HCT116 (cell line): ENCODE data around the gene RHBDD3.

ENCODE experiments used
- ATF3 ChIP-seq: IDR thresholded peaks from 2 replicates; pipeline ENCODE4 v1.6.1; 2012
- CTCF ChIP-seq, 3 experiments: fragments of 200-600 bp in 1 of 3; sonication (generic) in 1 of 3; IDR thresholded peaks in 2 of 3; conservative IDR thresholded peaks in 1 of 3; 2 replicates each; pipeline ENCODE4 v1.5.1; 2012 to 2017; ENCODE audit warnings: low read depth in 2 of 3, low read length in 2 of 3, antibody characterized with exemption in 1 of 3, borderline replicate concordance in 1 of 3, control low read depth in 1 of 3, mild to moderate bottlenecking in 1 of 3, mixed read lengths in 1 of 3, mixed run types in 1 of 3, moderate library complexity in 1 of 3; ENCODE audit not compliant: insufficient read depth in 1 of 3
- EZH2phosphoT487 ChIP-seq: fragments of 200-600 bp; IDR thresholded peaks from 2 replicates; pipeline ENCODE4 v1.6.1; 2018; ENCODE audit warnings: antibody characterized with exemption, borderline replicate concordance
- JUND ChIP-seq: IDR thresholded peaks from 2 replicates; pipeline ENCODE4 v1.6.1; 2012
- MAX ChIP-seq: IDR thresholded peaks from 2 replicates; pipeline ENCODE4 v1.6.1; 2012
- POLR2A ChIP-seq: IDR thresholded peaks from 2 replicates; pipeline ENCODE4 v1.7.0; 2011; ENCODE audit warnings: borderline replicate concordance; ENCODE audit not compliant: insufficient read depth, insufficient read length; ENCODE audit errors: extremely low read depth
- POLR2AphosphoS5 ChIP-seq: IDR thresholded peaks from 2 replicates; pipeline ENCODE4 v1.6.1; 2011; ENCODE audit warnings: mild to moderate bottlenecking, low read depth, low read length, moderate library complexity
- RAD21 ChIP-seq: IDR thresholded peaks from 2 replicates; pipeline ENCODE4 v1.6.1; 2012; ENCODE audit warnings: low read depth, mild to moderate bottlenecking
- REST ChIP-seq: IDR thresholded peaks from 2 replicates; pipeline ENCODE4 v1.6.1; 2012; ENCODE audit warnings: low read depth
- SRF ChIP-seq: IDR thresholded peaks from 2 replicates; pipeline ENCODE4 v1.6.1; 2012; ENCODE audit warnings: low read depth
- TCF7L2 ChIP-seq: IDR thresholded peaks from 2 replicates; pipeline ENCODE4 v1.7.0; 2011; ENCODE audit warnings: borderline replicate concordance, inconsistent platforms; ENCODE audit not compliant: insufficient read depth, insufficient read length; ENCODE audit errors: extremely low read depth
- ZBTB33 ChIP-seq: IDR thresholded peaks from 2 replicates; pipeline ENCODE4 v1.6.1; 2011; ENCODE audit warnings: mild to moderate bottlenecking, low read length, moderate library complexity; ENCODE audit not compliant: insufficient replicate concordance; ENCODE audit errors: extremely low read depth
- ZNF274 ChIP-seq: fragments of 200-500 bp; sonication (Bioruptor generic); IDR thresholded peaks from 2 replicates; pipeline ENCODE4 v1.6.1; 2014; ENCODE audit warnings: mild to moderate bottlenecking, low read depth, low read length, inconsistent platforms

GRCh38 chr22:29263791-29264276, 3.9 kb downstream of the RHBDD3 start:
- TF ChIP-seq CTCF (IDR thresholded peaks at IDR 0.05 in 2 of 3, conservative IDR thresholded peaks at IDR 0.05 in 1 of 3; ENCODE audit: borderline replicate concordance in 1 of 3, insufficient read depth in 1 of 3, low read depth in 2 of 3, low read length in 2 of 3) (no peak), POLR2A (no peak), ATF3 (no peak), SRF (no peak), ZNF274 (no peak), MAX (no peak), JUND (no peak), RAD21 (no peak), ZBTB33 (no peak), POLR2AphosphoS5 (no peak), REST (no peak), EZH2phosphoT487 (no peak), TCF7L2 (no peak)
